GM12873 (cell line): ENCODE measurements around the gene TSC22D1.

Source experiments
- TF ChIP-seq, protein P1 (sequence below): IDR thresholded peaks from 2 replicates; pipeline ENCODE4 v1.5.1; 2012; ENCODE audit warnings: low read depth, mild to moderate bottlenecking, moderate library complexity, low read length, control low read depth; ENCODE audit not compliant: insufficient read depth; ENCODE audit errors: missing control alignments

TSC22D1 gene

DNA sequence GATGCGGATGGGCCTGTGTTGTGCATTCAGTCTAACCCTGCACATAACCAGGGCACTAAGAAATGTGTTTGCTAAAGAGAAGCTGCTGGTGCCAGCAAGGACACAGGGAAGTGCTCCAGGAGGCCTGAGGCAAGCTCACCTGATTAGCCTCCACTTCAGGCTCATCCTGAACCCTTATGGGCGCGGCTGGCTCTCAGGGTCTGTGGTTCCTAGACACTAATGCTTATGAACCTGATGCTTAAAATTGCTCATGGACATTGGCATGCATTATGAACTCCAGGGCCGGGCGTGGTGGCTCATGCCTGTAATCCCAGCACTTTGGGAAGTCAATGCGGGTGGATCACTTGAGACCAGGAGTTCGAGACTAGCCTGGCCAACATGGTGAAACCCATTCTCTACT lies 168.2 kb downstream of the TSC22D1 start:
- TF ChIP-seq, protein P1, sequence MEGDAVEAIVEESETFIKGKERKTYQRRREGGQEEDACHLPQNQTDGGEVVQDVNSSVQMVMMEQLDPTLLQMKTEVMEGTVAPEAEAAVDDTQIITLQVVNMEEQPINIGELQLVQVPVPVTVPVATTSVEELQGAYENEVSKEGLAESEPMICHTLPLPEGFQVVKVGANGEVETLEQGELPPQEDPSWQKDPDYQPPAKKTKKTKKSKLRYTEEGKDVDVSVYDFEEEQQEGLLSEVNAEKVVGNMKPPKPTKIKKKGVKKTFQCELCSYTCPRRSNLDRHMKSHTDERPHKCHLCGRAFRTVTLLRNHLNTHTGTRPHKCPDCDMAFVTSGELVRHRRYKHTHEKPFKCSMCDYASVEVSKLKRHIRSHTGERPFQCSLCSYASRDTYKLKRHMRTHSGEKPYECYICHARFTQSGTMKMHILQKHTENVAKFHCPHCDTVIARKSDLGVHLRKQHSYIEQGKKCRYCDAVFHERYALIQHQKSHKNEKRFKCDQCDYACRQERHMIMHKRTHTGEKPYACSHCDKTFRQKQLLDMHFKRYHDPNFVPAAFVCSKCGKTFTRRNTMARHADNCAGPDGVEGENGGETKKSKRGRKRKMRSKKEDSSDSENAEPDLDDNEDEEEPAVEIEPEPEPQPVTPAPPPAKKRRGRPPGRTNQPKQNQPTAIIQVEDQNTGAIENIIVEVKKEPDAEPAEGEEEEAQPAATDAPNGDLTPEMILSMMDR = no peak

DNA sequence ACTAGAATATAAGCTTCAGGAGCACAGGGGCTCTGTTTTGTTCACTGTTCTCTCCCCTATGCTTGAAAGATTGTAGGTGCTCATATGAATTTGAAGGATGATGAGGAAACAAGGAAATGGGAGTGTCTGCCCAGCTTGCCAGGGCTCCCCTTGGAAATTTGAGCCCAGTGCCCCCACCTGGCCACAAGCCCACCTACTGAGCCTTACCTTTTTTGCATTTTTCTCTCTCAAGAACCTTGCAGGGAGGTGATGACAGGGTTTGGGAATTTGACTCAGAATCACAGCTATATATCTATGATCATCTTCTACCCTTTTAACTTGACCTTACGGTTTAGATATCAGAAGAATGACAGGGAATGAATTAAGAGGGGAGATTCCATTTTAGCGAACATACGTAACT lies 168.8 kb downstream of the TSC22D1 start:
- TF ChIP-seq, protein P1 = no peak

DNA sequence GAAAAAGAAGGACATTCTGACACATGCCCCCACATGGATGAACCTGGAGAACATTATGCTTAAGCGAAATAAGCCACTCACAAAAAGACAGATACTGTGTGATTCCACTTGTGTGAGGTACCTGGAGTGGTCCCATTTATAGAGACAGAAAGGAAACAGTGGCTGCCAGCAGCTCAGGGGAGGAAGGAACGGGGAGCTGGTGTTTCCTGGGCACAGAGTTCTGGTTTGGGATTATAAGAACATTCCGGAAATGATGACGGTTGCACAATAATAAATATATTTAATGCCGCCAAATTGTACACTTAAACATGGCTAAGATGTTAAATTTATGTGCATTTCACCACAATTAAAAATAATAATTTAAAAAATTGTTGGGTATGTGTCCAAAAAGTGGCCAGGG lies 169.5 kb downstream of the TSC22D1 start:
- TF ChIP-seq, protein P1 = no peak

DNA sequence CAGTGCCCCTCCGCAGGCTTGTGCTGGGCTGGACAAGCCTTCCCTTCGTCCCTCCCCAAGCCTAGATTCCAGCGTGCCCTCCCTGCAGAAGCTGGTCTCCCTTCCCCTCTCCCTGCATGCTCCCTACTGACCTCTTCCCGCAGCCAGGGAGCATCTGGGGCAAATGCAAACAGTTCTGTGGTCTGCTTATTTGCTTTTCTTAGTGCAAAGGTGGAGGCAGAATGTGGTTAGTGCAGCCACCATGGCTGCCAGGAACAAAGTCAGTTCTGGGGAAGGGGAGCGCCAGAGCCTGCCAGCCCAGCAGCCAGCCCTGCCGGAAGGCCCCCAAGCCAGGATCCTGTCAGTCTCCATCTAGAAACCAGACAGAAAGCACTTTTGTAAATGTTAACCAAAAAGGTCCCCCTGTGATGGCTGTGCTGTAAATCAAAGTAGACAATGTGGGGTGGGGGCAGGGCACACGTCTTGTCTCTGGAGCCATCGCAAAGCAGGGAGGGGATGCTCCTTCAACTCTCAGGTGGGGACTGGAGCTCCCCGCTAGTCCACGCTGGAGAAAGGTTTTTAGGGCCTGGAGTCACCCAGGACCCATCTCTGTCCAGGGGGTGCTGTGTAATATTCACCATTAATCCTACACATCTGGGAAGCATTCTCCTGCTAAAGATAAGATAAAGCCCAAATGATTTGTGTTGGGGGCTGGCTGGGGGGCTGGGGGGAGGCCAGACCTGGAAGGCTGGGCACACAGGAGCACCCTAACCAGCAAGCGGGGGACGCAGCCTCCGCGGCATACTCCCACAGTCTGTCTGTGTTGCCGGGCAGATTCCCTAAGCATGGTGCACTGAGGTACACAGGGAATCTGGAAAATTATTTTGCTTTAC lies 171.6 kb downstream of the TSC22D1 start:
- TF ChIP-seq, protein P1 = no peak

DNA sequence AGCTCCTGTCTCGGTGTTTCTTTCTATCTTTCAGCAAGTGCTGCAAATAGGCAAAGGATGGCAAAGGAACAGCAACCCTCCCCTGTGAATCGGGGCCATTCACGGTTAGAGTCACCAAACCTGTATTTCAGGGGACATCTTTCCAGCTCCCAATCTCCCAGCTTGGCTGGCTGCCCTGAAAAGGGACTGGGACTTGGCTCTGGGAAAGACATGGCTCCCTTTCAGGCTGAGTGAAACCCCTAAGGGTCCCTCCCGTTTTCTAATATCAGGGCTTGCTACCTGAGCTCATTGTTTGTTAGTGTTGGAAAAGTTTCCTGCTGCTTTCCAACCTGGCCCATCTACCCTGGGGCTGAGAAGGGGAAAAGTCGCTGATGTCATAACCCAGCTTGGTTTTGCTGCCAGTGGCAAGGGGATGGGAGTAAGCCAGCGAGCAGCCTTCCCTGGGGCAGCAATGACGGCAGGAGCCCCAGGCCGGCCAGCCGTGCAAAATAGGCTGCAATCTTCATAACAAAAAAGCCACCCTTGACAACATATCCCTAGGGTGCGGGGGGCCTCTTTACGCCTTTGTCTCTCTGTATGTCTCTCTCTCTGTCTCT lies 172.6 kb downstream of the TSC22D1 start:
- TF ChIP-seq, protein P1 = no peak

DNA sequence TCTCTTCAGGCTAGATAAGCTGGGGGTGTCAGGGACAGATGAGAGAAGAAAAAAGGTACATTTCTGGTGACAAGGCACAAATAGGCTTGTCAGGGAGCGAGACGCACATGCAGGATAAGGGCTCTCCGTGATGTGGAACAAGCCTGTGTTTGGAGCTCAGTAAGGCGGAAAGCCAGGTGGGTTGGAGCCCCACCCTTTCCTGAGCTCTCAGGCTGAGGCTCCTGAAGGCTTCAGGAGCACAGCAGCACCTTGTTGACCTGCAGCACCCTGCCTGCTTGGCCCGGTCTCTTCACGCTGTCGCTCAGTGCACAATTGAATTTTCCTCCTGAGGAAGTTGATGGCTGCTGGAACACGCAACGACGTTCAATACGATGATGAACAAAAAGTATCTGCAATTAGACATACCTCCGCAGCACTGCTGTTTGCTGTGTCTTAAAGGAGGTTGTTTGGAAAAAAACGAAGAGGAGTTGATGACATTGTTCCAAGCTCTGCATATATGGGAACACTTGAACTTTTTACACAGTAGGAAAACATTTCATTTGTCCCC lies 173.2 kb downstream of the TSC22D1 start:
- TF ChIP-seq, protein P1 = no peak

DNA sequence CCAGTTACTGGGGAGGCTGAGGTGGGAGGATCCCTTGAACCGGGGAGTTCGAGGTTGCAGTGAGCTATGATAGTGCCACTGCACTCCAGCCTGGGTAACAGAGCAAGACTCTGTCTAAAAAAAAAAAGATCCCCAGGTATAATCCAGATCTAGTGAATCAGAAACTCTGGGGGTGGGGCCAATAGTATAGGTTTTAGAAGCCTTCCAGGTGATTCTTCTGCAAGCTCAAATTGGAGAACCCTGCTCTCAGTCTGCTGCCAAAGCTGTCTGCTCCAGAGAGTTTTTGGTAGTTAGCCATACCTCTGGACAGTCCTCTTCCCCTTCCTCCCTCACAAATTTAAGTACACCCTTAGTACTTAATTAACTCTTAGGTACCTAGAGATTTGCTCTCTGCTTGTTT lies 174.6 kb downstream of the TSC22D1 start:
- TF ChIP-seq, protein P1 = no peak
